ENCODE data around the gene RGS6. TPM values are rescaled to one million over a fixed set of nuclear protein-coding genes. Genes with fewer than 3 reads are reported as not detected.

Gene RGS6
- total RNA-seq, 2 donors from 2014 or later: 0.15 to 0.45 TPM

DNA sequence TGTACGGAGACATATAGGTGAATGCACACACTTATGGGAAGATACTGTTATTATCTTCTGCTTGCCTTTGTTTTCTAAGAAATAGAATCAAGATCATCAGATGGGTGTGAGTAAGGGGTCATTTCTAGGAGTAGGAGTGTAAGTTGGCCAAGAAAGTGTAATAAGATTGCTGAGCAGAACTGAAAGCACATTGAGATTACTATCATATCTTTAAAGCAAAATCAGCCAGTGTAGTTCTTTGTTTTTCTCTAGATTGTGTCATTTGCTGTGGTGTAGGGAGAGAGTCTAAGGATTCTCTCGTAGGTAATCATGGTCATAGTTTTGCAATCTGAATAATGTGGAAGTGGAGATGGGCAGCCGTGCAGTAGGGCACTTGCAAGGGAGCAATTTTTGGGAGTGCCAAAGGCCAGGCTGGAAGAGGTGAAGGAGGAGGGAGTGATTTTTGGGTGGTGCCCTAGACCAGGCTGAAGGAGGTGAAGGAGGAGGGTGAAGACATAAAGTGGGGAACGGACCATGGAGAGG lies 131.6 kb downstream of the RGS6 start:
- Histone ChIP-seq H3K9me3 (no peaks in the 10 kb centered on the region), H3K9ac (ENCODE audit: low read depth in 2 of 2, low read length in 2 of 2) (no peak overlapping the region), H3K27ac (no peak overlapping the region), H3K4me1 (no peaks in the 10 kb centered on the region), H3K36me3 (no peaks in the 10 kb centered on the region), H3K27me3 (no peaks in the 10 kb centered on the region), H3K4me3 (no peak overlapping the region)
- TF ChIP-seq, protein P1, sequence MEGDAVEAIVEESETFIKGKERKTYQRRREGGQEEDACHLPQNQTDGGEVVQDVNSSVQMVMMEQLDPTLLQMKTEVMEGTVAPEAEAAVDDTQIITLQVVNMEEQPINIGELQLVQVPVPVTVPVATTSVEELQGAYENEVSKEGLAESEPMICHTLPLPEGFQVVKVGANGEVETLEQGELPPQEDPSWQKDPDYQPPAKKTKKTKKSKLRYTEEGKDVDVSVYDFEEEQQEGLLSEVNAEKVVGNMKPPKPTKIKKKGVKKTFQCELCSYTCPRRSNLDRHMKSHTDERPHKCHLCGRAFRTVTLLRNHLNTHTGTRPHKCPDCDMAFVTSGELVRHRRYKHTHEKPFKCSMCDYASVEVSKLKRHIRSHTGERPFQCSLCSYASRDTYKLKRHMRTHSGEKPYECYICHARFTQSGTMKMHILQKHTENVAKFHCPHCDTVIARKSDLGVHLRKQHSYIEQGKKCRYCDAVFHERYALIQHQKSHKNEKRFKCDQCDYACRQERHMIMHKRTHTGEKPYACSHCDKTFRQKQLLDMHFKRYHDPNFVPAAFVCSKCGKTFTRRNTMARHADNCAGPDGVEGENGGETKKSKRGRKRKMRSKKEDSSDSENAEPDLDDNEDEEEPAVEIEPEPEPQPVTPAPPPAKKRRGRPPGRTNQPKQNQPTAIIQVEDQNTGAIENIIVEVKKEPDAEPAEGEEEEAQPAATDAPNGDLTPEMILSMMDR (IDR thresholded peaks at IDR 0.05): no peak
- no peak for DNase-seq
- intact Hi-C loops (cut with DNase I): no loop called here

DNA sequence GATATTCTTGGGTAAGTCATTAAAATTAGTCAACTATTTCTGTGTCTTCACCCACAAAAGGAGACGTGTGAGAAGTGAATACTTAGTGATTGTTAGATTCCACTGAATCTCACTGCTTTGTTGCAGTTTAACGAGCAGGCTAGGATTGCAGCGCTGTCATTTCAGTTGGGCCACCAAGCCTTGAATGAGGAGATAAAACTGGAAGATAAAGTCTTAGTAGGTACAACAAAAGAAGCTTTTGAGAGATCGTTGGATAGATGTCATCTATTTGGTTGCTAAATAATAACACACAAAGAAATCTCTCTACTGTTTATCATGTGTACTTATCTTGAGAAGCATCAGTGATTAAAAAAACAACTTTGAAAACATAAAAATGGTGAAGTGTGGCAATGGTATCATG lies 132.3 kb downstream of the RGS6 start:
- no peak overlapping the region for H3K27ac ChIP-seq
- no peak for DNase-seq
- no peak overlapping the region for H3K9ac ChIP-seq (ENCODE audit: low read depth in 2 of 2, low read length in 2 of 2)
- H3K36me3 ChIP-seq: no peaks in the 10 kb centered on the region
- intact Hi-C loops (cut with DNase I): no loop called here
- H3K9me3 ChIP-seq: no peaks in the 10 kb centered on the region
- no peaks in the 10 kb centered on the region for H3K4me1 ChIP-seq
- TF ChIP-seq, protein P1 (IDR thresholded peaks at IDR 0.05): no peak
- no peaks in the 10 kb centered on the region for H3K27me3 ChIP-seq
- H3K4me3 ChIP-seq: no peak overlapping the region

DNA sequence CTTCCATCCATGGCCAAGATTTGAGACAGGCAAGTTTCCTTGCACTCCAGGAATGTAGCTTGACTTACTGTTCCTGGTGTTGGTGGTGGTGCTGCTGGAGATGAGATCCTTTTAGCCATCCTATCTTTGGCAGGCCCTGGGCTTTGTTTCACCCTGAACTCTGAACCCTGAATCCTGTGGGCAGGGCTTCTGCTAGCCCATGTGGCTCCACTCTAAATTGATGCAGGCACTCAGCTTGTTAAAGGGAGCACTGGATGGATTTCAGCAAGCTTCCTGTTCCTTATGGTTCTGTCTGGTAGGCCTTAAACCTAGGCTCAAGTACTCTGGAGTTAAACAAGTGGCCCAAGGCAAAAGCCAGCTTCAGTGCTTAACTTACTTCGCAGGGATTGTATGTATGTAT lies 138.2 kb downstream of the RGS6 start:
- Histone ChIP-seq H3K4me1 (no peaks in the 10 kb centered on the region), H3K4me3 (no peak overlapping the region), H3K9me3 (no peaks in the 10 kb centered on the region), H3K27me3 (no peaks in the 10 kb centered on the region), H3K9ac (ENCODE audit: low read depth in 2 of 2, low read length in 2 of 2) (no peak overlapping the region), H3K36me3 (no peaks in the 10 kb centered on the region), H3K27ac (no peak overlapping the region)
- TF ChIP-seq, protein P1 (IDR thresholded peaks at IDR 0.05): no peak
- intact Hi-C loops (cut with DNase I): no loop called here
- no peak for DNase-seq

DNA sequence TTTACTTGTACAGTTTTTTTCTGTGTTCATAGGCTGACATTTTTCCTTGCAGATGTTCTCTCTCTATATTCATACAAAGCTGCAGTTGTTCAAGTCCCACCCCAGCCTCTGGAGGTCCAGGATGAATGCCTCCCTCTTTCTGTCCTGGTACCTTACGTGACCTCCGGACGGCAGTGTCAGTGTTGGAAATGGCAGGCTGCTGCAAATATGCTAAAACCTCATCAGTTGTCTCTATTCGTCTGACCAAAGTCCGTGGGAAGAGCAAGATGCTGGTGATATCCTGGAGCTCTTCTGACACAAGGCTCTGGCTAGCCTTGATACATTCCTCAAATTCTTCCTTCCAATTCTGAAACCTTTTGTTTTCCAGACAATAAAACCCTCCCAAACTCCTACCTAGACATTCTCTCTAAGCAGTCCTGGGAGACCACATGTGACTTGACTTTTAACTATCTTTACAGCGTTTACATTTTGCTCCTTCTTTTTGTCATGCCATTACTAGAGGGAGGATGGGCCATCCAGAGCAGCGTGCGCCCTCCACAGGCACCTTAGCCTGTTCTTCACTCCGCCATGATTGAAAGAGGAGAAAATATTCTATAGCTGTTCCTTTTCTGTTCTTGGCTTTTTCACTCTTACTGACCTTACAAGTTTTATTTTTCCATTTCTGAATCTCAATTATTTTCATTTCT lies 143.6 kb downstream of the RGS6 start:
- Histone ChIP-seq H3K4me1 (no peaks in the 10 kb centered on the region), H3K4me3 (no peak overlapping the region), H3K9ac (ENCODE audit: low read depth in 2 of 2, low read length in 2 of 2) (no peak overlapping the region), H3K9me3 (no peaks in the 10 kb centered on the region), H3K27me3 (no peaks in the 10 kb centered on the region), H3K36me3 (no peaks in the 10 kb centered on the region), H3K27ac (no peak overlapping the region)
- TF ChIP-seq, protein P1 (IDR thresholded peaks at IDR 0.05): no peak
- no peak for DNase-seq
- intact Hi-C loops (cut with DNase I): no loop called here

DNA sequence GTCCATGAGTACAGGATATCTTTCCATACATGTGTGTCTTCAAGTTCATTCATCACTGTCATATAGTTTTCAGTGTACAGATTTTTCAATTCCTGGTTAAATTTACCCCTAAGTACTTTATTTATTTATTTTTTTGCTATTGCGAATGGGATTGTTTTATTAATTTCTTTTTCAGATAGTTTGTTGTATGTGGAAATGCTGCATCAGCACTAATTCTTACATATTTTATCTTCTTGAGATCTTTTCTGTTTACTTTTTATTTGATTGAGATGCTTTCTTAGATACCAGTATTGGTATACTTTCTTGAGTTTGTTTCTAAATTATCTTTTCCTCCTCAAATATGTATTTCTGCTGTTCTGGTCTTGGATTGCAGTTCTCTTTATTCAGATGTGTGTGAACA lies 148.9 kb downstream of the RGS6 start:
- intact Hi-C loops (cut with DNase I): no loop called here
- TF ChIP-seq, protein P1 (IDR thresholded peaks at IDR 0.05): no peak
- H3K27ac ChIP-seq: no peak overlapping the region

More for the DNA sequence above, 148.9 kb downstream of the RGS6 start:
- no peaks in the 10 kb centered on the region for H3K9me3 ChIP-seq
- H3K4me3 ChIP-seq: no peak overlapping the region
- H3K4me1 ChIP-seq: no peaks in the 10 kb centered on the region
- H3K27me3 ChIP-seq: no peaks in the 10 kb centered on the region
- no peak for DNase-seq
- no peak overlapping the region for H3K9ac ChIP-seq (ENCODE audit: low read depth in 2 of 2, low read length in 2 of 2)
- H3K36me3 ChIP-seq: no peaks in the 10 kb centered on the region

Data from colonic mucosa (tissue), 4 donors.